ENCODE data around the gene LGR6. TPM values are rescaled to one million over a fixed set of nuclear protein-coding genes. Genes with fewer than 3 reads are reported as not detected.

The LGR6 gene
- total RNA-seq, 1 experiment from 2014 or later = 0.08 TPM

- in situ Hi-C loops (cut with HindIII; ENCODE audit: low pct_unique_long_range_greater_than_20kb, low sequenced_read_pairs) (loop anchor here (25.0 kb wide), 1 partner anchor 103 kb away; no protein-coding TSS in a partner anchor), intact Hi-C loops (cut with micrococcal nuclease; ENCODE audit: unreplicated experiment) (loop anchor here (1.0 to 2.0 kb wide), 2 partner anchors 125 to 131 kb away; no protein-coding TSS in a partner anchor)
- TF ChIP-seq CTCF (IDR thresholded peaks at IDR 0.05) (peak; percentile 97), SIN3A (IDR thresholded peaks at IDR 0.05; ENCODE audit: borderline replicate concordance, insufficient read depth, low read depth, low read length) (no peak), TCF7L2 (IDR thresholded peaks at IDR 0.05; ENCODE audit: low read depth, low read length) (no peak), POLR2AphosphoS5 (IDR thresholded peaks at IDR 0.05; ENCODE audit: low read depth, low read length) (no peak)
- Histone ChIP-seq H3K4me3 (ENCODE audit: low read depth in 2 of 2, low read length in 2 of 2) (no peak overlapping the region), H3K27ac (ENCODE audit: low read length) (no peak overlapping the region), H3K36me3 (ENCODE audit: control insufficient read depth, insufficient read depth, low read length) (no peaks in the 10 kb centered on the region), H3K27me3 (ENCODE audit: control insufficient read depth, insufficient read depth, low read length) (no peaks in the 10 kb centered on the region), H3K9me3 (ENCODE audit: control insufficient read depth, insufficient read depth, low read depth, low read length) (no peaks in the 10 kb centered on the region), H3K4me1 (ENCODE audit: control insufficient read depth, insufficient read depth, low read length) (no peaks in the 10 kb centered on the region)
- peak; percentile 71 for DNase-seq (ENCODE audit: low read depth, low spot score)
- CTCF ChIA-PET = interaction anchor here (0.9 to 2.5 kb wide), 4 partner anchors 85 to 126 kb away, joined by 3 to 11 read pairs (median 6); partner anchors contain the start of gene LGR6
- ATAC-seq = peak; percentile 96
- POLR2A ChIA-PET = interaction anchor here (0.6 kb wide), 1 partner anchor 129 kb away, joined by 9 read pairs; no protein-coding TSS in a partner anchor
- no TSS peak for BruUV-seq (replicated peaks)
Observed at GRCh38 chr1:202315576-202316168, 122.1 kb downstream of the LGR6 start.

GRCh38 chr1:202316186-202316585, 122.6 kb downstream of the LGR6 start:
- ATAC-seq = no peak
- POLR2A ChIA-PET = interaction anchor here (0.6 kb wide), 1 partner anchor 129 kb away, joined by 9 read pairs; no protein-coding TSS in a partner anchor
- Histone ChIP-seq H3K27me3 (ENCODE audit: control insufficient read depth, insufficient read depth, low read length) (no peaks in the 10 kb centered on the region), H3K27ac (ENCODE audit: low read length) (no peak overlapping the region), H3K4me1 (ENCODE audit: control insufficient read depth, insufficient read depth, low read length) (no peaks in the 10 kb centered on the region), H3K9me3 (ENCODE audit: control insufficient read depth, insufficient read depth, low read depth, low read length) (no peaks in the 10 kb centered on the region), H3K4me3 (ENCODE audit: low read depth in 2 of 2, low read length in 2 of 2) (no peak overlapping the region), H3K36me3 (ENCODE audit: control insufficient read depth, insufficient read depth, low read length) (no peaks in the 10 kb centered on the region)
- no peak for TF ChIP-seq REST (IDR thresholded peaks at IDR 0.05; ENCODE audit: insufficient read depth in 1 of 2, low read depth in 2 of 2, low read length in 1 of 2)
- no peak for TF ChIP-seq CTCF (IDR thresholded peaks at IDR 0.05)
- TF ChIP-seq SIN3A (IDR thresholded peaks at IDR 0.05; ENCODE audit: borderline replicate concordance, insufficient read depth, low read depth, low read length) = no peak
- no peak for TF ChIP-seq POLR2AphosphoS5 (IDR thresholded peaks at IDR 0.05; ENCODE audit: low read depth, low read length)
- TF ChIP-seq TCF7L2 (IDR thresholded peaks at IDR 0.05; ENCODE audit: low read depth, low read length) = no peak
- intact Hi-C loops (cut with micrococcal nuclease; ENCODE audit: unreplicated experiment) = no loop called here
- DNase-seq (ENCODE audit: low read depth, low spot score) = no peak
- in situ Hi-C loops (cut with HindIII; ENCODE audit: low pct_unique_long_range_greater_than_20kb, low sequenced_read_pairs) = loop anchor here (25.0 kb wide), 1 partner anchor 104 kb away; no protein-coding TSS in a partner anchor
- BruUV-seq (replicated peaks) = no TSS peak
- CTCF ChIA-PET = interaction anchor here (1.2 to 2.5 kb wide), 3 partner anchors 84 to 127 kb away, joined by 3 to 11 read pairs (median 9); partner anchors contain the start of gene LGR6

All from Panc1 (cell line).